HG03575 (cell line): ENCODE results near the gene AKAP6.

Source experiments
- ATAC-seq: cut with Tn5 transposase; IDR thresholded peaks from one replicate; pipeline ENCODE4 v1.9.1; 2021; ENCODE audit not compliant: unreplicated experiment, insufficient number of reproducible peaks, low FRiP score; ENCODE audit errors: extremely low read depth

Gene AKAP6

DNA sequence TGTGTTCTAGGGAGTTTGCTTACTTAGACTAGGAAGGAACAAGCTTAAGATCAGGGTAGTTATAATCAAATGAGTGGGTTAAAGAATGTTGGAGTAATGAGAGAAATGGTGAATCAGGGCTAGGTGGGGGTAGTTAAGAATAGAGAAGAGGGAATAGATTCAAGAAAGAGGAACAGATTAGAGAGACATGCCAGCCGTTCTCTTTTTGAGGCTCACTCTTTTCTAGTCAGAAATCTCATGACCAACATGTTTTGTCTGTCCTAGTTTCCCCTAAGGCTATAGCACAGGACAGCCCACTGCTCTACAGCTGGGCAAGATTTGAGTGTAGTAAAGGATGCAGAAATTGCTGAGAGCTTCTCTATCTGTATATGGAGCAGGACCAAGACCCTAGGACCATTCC, 258.4 kb downstream of the AKAP6 start:
- no peak for ATAC-seq

DNA sequence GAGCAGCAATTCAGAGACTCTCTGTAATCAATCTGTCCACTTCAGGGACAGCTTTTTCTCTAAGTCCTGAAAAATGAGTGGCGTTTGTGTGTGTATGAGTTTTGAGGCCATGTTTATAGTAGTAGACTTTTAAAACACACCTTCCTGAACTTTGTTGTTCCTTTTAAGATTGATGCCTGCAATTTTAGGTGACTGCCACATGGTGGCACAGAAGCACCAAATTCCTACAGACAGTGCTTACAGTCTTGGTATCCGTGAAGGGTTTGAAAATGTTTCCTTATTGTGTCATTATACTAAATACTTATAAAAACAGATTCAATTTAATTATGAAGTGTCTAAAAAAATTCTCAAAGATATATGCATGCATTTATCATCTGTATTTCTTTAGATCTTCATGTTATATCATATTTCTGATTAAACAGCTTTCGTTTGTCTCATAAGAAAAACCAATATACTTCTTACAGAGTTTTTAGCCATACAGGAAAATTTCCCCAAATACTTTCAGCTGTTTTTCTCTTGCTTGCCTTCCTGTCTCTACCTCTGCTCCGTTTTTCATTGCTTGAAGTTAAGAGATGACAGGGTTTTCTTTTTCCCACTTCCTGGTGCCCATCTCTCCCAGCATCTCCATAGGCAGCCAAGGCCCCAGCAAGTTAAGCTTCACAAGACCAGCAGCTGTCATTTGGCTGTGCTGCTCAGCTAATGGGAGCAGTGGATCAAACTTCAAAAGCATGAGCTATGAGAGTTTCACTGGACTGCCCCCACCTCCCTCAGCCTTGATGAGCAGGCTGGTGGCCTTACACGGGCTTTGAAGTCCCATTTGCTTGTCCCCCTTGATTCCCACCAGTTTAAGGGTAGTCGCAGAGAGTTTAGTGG, 259.6 kb downstream of the AKAP6 start:
- no peak for ATAC-seq

DNA sequence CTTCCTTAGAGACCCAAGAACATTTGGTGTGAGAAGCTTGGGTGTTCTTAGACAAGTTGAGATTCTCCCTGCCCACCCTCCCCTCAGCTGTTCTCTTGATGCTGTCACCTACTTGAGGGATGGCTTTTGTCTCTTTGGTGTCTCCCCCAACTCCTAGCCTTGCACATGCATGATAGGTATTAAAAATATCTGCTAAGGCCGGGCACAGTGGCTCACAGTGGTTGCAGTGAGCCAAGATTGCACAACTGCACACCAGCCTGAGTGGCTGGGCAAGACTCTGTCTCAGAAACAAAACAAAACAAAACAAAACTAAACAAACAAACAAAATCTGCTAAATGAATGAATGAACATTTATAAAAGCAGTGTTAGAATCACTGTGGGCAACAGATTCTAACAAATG, 261.1 kb downstream of the AKAP6 start:
- ATAC-seq = no peak

DNA sequence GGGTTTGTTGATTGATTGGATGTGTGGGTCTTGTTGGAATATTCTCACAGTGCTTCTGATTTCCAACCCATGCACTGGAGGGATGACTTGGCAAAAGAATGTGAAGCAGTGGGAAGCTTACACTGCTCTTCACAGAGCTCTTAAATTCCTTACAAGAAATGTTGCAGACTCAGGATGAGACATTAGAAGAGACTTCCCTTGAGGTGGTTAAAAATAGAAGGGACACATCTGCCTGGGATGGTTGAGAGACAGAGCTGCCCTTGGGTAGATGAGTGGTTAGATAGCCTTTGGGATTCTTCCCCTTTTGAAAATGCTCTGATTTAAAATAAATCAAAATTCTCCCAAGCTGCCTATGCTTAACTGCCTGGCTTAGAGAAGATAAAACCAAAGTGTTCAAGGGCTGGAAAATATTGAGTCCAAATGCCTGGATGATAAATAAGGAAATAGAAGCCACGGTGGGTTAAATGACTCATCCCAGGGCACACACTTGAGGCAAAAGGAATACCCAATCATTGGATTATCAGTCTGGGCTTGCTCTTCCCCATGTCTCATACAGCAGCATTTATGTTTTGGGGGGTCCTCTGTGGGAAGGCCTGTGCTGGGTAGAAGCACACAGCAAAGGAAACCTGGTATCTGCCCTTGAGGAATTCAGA, 264.3 kb downstream of the AKAP6 start:
- no peak for ATAC-seq

DNA sequence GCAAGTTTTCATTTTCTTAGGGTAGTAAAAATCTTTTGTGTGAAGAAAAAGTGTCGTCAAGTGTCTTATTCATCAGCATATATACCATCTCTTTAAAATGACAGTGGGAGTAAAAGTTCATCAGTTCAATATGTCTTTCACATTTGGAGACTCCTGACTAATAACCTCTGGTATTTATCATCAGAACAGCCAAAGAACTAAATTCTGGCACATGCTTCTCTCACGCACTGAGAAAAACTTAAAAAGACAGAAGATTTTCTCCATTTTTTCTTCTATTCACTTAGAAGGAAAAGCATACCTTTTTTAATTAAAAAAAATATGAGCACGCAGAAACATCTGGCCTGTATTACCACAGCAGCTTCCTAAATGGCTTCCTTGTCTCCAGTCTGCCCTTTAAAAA, 265.7 kb downstream of the AKAP6 start:
- ATAC-seq = no peak

DNA sequence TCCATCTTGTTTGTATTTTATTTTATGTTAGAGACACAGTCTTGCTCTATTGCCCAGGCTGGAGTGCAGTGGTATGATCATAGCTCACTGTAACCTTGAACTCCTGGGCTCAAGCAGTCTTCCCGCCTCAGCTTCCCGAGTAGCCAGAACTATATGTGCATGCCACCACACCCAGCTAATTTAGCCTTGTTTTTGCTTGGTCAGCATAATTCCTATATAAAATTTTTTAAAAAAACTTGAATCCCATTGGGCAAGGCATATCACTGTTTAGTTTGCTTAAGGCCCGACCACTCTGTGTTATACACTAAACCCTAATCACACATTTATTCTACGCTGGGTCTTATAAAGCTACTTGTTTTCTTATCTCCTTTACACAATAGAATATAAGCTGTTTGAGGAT, 266.4 kb downstream of the AKAP6 start:
- ATAC-seq = no peak

DNA sequence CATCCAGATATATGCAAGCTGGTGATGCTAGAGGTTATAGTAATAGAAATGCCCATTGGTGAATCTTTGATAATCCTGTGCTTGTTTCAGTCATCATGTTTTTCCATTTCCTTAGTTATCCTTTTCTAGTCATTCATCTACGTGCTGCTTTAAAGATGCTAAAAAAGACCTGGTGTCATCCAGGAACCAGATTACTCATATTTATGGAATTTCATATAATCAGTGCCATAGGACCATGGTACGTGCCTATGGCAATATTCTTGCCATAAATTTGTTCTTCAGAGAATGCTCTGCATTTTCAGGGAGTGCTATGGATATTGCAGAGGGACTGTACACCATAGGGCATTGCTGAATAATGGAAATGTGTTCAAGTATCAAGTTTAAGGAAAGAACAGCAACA, 267.3 kb downstream of the AKAP6 start:
- no peak for ATAC-seq

DNA sequence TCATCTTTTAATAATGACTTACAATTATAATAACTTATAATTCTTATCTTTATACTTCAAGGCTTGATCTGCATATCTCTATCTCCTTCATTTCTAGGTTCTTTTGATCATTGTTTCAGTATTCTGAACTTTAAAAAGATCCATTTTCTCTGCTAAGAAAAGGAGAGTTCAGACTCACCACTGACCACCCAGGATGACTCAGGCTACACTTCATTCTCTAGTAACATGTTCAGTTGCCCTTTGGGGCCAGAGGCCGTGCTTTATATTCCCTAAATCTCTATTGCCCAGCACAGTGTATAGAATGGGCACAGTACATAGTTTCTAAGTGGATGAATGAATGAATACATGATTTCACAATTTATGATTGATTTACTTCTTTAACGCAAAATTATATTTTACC, 268.7 kb downstream of the AKAP6 start:
- ATAC-seq = no peak

DNA sequence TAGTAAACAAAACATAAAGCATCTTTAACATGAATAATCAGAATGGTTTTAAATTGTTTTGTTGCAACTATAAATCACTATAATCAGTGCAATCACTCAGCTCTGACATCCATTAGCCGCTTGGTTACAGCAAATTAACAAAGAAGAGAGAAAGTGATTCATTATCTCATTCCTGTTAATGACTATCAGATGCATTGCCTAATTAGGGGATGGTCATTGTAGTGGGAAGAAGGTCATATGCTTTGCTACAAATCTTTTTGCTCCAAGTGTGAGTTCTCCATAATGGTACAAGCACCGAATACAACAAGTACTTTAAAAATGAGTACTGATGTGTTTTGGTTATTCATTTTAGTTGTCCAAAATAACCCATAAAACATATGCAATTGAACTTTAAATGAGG, 272.0 kb downstream of the AKAP6 start:
- no peak for ATAC-seq

DNA sequence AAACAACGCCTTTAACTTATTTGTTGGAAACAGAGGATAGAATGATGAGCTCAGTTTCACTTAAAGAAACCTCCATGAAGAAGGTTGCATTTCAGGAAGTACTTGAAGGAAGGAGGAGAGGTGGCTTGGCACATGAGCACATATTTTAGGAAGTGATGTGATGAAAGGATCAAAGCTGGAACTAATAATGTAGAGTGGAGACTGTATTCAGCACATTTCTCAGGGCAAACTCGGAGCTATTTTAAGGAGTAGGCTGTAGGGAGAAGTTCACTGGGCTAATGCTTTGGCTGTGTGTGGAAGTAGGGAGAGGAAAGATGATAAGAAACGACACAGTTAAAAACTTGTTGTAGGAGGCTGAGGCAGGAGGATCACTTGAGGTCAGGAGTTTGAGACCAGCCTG, 272.8 kb downstream of the AKAP6 start:
- ATAC-seq = no peak

DNA sequence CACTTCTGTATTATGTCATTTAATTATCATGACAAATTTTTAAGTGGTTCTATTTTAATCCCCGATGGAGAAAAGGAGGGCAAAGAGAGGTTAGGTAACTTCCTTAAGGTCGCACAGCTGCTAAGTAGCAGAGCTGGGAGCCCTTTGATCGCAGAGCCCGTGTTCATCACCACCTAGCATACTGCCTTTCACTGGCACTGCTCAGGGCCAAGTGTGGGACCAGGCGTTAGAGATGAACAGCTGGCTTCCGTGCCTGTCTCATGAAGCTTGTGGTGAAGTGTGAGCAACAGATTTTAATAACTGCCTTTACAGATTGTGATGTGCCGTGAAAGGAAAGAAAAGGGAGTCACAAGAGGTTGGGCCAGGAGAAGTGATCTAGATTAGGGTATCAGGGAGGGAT, 273.6 kb downstream of the AKAP6 start:
- no peak for ATAC-seq

DNA sequence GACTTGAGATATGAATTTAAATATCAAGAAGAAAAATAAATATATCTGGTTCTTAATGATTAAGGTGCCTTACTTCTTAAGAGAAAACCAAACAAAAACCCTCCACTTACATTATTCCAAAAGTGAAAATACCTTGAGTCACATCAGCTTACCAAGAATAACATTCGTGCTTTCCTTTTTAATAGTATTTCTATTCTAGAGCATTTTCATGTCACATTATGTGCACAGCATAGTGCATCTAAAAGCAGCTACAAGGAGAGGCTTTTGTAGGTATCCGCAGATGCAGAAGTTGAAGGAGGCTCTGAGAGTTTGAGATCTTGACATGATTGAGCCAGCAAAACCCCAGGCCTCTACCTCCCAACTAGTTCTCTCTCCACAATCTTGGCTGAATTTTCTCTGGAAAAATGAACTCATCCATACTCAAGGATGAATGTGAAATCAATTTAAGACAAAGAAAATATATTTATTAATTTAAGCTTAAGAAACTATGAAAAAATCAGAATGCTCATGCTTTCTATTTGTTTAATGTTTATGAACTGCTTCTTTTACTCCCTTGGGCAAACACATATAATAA, 275.0 kb downstream of the AKAP6 start:
- ATAC-seq = peak; percentile 75

DNA sequence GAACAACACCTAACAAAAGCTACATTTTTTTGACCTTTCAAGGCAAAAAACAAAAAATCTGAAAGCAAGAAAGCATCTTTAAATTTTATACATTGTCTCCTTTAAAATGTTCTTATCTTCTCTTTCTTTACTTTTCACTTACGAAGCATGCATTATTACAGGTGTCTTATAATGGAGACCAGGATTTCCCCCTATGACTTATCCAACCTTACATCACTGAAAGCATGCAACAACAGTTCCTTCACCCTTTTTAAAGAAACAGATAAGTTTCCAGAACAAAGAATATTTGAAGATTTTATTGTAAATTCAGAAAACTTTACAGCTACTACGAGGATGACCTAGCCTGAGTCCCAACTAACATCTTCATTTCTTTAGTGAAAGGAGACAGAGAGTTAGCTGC, 277.2 kb downstream of the AKAP6 start:
- ATAC-seq = no peak

DNA sequence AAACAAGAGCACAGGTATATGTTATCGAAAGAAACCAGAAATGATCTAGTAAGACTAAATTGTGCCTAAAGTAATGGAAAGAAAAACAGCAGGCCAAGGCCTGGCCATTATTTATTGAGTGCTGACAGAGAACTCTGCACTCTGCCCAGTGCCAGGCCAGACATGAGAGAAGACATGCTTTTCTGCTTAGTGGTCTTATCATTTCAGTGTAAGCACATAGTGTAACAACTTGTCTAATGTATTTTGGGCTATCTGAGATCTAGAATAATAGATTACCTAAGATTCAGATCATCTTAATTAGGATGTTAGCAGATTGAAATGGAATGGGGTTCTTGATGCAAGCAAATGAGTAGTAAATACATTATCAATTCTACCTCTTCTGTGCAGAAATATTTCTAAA, 278.3 kb downstream of the AKAP6 start:
- ATAC-seq = no peak

DNA sequence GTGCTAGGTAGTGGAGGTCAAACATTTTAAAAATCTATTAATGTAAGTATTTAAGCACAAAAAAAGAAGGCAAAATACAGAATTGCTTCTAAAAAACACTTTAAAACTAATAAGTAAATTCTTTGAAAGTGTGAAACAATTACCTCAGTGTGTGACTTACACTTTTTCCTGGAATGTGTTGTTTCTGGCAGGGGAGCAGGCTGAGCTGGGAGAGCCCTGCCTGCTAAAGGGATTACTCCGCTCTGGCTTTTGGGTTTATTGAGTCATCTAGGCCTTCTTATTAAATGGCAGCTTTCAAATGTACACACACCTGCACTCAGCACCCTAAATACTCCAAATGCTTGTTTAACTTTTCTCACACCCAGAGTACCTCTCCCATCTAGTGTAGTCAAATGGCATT, 279.8 kb downstream of the AKAP6 start:
- ATAC-seq = no peak

DNA sequence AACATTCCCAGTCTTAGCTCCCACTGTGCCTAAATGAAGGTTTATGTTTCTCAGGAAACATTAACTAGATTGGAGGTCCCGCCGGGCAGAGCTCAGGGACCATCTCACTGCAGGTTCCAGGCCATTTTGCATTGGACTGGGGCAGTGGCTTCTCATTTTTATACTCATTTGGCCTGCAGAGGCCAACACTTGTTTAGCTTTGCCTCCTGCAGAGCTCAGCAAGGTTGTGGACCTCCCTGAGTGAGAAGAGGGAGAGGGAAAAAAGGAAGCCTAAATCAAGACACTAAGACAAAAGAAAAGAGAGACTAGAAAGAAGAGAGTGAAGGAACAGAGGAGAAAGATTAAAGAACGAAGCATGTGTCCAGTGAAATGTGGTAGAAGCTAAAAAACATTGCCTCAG, 280.3 kb downstream of the AKAP6 start:
- ATAC-seq = no peak

DNA sequence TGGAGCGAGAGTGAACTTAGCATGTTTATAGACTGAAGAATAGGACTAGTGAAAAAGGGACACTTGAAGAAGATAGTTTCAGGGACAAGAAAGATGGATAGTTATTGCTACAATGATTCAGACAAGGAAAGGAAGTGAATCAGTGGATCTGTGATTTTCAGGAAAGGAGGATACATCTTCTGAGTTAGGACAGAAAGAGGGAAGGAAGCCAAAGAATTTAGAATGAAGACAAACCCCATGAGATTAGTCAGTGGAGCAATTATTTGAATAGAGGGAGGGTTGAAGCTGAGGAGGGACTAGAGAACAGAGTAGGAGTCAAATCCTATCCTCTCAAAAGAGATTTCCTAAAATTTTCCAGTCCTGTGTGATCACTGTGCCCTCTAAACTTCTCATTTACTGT, 282.7 kb downstream of the AKAP6 start:
- ATAC-seq = no peak

DNA sequence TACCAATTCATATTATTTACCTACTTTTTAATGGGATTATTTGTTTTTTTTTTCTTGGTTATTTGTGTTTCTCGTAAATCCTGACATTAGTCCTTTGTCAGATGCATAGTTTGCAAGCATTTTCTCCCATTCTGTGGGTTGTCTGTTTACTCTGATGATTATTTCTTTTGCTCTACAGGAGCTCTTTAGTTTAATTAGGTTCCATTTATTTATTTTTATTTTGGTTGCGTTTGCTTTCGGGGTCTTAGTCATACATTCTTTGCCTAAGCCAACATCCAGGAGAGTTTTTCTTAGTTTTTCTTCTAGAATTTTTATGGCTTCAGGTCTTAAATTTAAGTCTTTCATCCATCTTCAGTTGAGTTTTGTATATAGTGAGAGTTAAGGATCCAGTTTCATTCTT, 289.9 kb downstream of the AKAP6 start:
- ATAC-seq = no peak

DNA sequence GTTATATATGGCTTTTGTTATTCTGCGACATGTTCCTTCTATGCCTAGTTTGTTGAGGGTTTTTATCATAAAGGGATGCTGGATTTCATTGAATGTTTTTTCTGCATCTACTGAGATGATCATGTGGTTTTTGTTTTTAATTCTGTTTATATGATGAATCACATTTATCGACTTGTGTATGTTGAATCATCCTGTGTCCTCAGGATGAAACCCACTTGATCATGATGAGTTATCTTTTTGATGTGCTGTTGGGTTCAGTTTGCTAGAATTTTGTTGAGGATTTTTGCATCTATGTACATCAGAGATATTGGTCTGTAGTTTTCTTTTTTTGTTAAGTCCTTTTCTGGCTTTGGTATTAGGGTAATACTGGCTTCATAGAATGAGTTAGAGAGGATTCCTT, 291.2 kb downstream of the AKAP6 start:
- no peak for ATAC-seq

DNA sequence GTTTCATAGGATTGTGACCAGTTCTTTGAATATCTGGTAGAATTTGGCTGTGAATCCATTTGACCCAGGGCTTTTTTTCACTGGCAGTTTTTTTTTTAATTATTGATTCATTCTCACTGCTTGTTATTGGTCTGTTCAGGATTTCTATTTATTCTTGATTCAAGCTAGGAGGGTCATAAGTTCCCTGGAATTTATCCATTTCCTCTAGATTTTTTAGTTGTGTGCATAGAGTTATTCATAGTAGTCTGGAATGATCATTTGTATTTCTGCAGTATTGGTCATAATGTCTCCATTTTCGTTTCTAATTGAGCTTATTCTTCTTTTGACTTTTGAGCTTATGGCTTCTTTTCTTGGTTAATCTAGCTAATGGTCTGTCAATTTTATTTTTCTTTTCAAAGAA, 291.6 kb downstream of the AKAP6 start:
- ATAC-seq = no peak
